ENCODE measurements around the gene RNASET2. TPM values are rescaled to one million over a fixed set of nuclear protein-coding genes. Genes with fewer than 3 reads are reported as not detected.

RNASET2 gene
- total and polyA plus RNA-seq, 7 experiments from 2014 or later, result 147 to 683 (median 266) TPM

DNA sequence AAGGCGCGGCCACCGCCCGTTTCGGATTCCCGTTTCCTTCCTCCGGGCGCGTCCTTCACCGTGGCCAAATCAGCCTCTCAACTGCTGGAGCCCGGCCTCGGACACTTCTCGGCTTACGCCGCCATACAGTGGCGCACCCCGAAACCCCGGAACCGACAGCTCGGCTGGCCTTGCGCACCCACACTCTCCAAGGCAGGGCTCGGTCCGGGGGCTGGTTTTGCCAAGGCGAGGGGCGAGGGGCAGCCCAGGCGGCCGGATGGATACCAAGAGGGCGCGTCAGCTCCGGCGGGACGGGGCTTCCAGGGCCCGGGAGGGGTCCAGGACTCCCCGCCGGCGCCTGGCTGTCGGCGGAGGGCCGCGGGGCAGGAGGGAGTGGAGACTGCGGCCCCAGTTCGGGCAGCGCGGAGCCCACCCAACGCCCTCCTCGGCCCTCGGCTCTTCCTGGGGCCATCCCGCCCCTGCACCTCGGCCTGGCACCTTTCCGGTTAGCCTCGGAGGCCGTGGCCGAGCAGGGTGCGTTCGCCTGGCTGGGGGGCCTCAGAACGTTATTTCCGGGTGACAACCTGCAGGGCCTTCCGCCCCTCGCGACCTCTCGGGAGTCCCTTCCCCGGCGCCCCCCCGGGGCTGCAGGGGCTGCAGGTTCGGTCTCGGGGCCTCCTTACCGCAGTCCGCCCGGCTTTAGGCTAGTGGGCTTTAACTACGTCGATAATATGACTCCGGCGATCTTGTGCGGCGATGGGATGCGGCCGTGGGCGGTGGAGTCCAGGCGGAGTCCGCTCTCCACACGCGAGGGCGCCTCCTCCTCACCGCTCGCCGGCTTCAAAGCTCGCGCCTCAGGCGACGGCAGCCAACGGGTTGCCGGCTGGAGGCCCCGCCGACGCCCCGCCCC lies 42.1 kb upstream of the RNASET2 start:
- H3K4me3 ChIP-seq (ENCODE audit: low read length), result peak overlapping the region; percentile 83
- peak in 4 of 9 donors; percentile 3 to 48 (median 10) for DNase-seq
- ChIA-PET POLR2A (interaction anchor here (0.8 to 3.0 kb wide), 4 partner anchors 9 to 42 kb away, joined by 3 to 24 read pairs (median 8); partner anchors contain the start of gene RNASET2), CTCF (interaction anchor here (0.6 to 1.6 kb wide), 4 partner anchors 9 to 46 kb away, joined by 3 to 5 read pairs (median 4); no protein-coding TSS in a partner anchor)
- H3K27me3 ChIP-seq (ENCODE audit: control insufficient read depth in 2 of 2, insufficient read depth in 2 of 2, low read length in 2 of 2), result no peaks in the 10 kb centered on the region
- Mint-ChIP-seq H3K4me3 (peak overlapping the region; percentile 84 to 95 (median 88)), H3K9me3 (no peaks in the 10 kb centered on the region), H3K36me3 (peaks cover 0 to 23% (median 11%) of the 10 kb centered on the region in 5 donors), H3K4me1 (peaks cover 28 to 39% (median 30%) of the 10 kb centered on the region in 7 donors), H3K27ac (peak overlapping the region in 4 of 9 donors; percentile 38 to 86 (median 68)), H3K27me3 (no peaks in the 10 kb centered on the region)
- H3K9me3 ChIP-seq (ENCODE audit: control insufficient read depth in 2 of 3, low read length in 3 of 3), result no peaks in the 10 kb centered on the region
- peaks cover 0 to 6% (median 0%) of the 10 kb centered on the region in 3 experiments for H3K36me3 ChIP-seq (ENCODE audit: control insufficient read depth in 2 of 3, insufficient read depth in 3 of 3, low read length in 3 of 3)
- intact Hi-C loops (cut with micrococcal nuclease), result loop anchor here (1.0 to 10.0 kb wide), 10 partner anchors 42 to 616 kb away; partner anchors contain the start of genes RNASET2 (in 2 of the 2), RPS6KA2 (in 2 of the 2), CCR6 (in 1 of the 2) and MPC1 (in 1 of the 2)
- peak overlapping the region; percentile 78 for H3K27ac ChIP-seq (ENCODE audit: low read depth, low read length)
- ATAC-seq, result peak; percentile 0
- peaks cover 16% of the 10 kb centered on the region in 2 donors for H3K4me1 ChIP-seq (ENCODE audit: control insufficient read depth in 2 of 2, insufficient read depth in 2 of 2, low read length in 2 of 2)

GRCh38 chr6:166997768-166998255 lies 41.5 kb upstream of the RNASET2 start:
- POLR2A ChIA-PET, result interaction anchor here (2.5 to 3.0 kb wide), 2 partner anchors 9 to 41 kb away, joined by 8 to 24 read pairs; partner anchors contain the start of gene RNASET2
- DNase-seq (peak in 8 of 9 donors; percentile 11 to 59 (median 34)), ATAC-seq (peak; percentile 11)
- peak overlapping the region; percentile 81 to 95 (median 86) for H3K4me3 Mint-ChIP-seq
- H3K27ac ChIP-seq (ENCODE audit: low read depth, low read length), result no peak overlapping the region
- CTCF ChIA-PET, result interaction anchor here (0.6 to 0.7 kb wide), 2 partner anchors 19 to 47 kb away, joined by 3 read pairs; no protein-coding TSS in a partner anchor
- H3K27me3 ChIP-seq (ENCODE audit: control insufficient read depth in 2 of 2, insufficient read depth in 2 of 2, low read length in 2 of 2), result no peaks in the 10 kb centered on the region
- peaks cover 28 to 41% (median 30%) of the 10 kb centered on the region in 7 donors for H3K4me1 Mint-ChIP-seq
- peak overlapping the region in 8 of 9 donors; percentile 5 to 88 (median 54) for H3K27ac Mint-ChIP-seq
- peaks cover 0 to 23% (median 11%) of the 10 kb centered on the region in 5 donors for H3K36me3 Mint-ChIP-seq
- no peaks in the 10 kb centered on the region for H3K9me3 Mint-ChIP-seq
- H3K36me3 ChIP-seq (ENCODE audit: control insufficient read depth in 2 of 3, insufficient read depth in 3 of 3, low read length in 3 of 3), result peaks cover 0 to 6% (median 0%) of the 10 kb centered on the region in 3 experiments
- intact Hi-C loops (cut with micrococcal nuclease), result loop anchor here (1.0 to 10.0 kb wide), 7 partner anchors 9 to 616 kb away; partner anchors contain the start of genes CCR6 (in 1 of the 2) and MPC1 (in 1 of the 2)
- peaks cover 16% of the 10 kb centered on the region in 2 donors for H3K4me1 ChIP-seq (ENCODE audit: control insufficient read depth in 2 of 2, insufficient read depth in 2 of 2, low read length in 2 of 2)
- H3K27me3 Mint-ChIP-seq, result no peaks in the 10 kb centered on the region
- no peaks in the 10 kb centered on the region for H3K9me3 ChIP-seq (ENCODE audit: control insufficient read depth in 2 of 3, low read length in 3 of 3)
- peak overlapping the region; percentile 7 for H3K4me3 ChIP-seq (ENCODE audit: low read length)

DNA sequence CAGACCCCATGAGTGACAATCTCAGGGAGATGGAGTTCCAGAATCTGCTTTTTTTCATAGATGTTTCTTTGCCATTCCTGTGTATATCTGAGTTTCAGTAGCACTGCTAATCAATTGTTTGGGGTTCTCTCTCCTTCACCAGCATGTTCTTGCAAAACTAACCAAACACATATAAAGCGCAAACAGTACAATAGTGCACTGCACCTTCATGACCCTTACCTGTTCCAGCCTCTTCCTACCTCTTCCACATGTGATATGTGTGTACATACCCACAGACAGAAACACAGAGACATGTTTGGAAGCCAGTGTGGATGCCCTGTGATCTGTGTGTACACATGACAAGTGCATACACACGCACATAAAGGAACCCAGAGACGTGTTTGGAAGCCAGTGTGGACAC lies 41.0 kb upstream of the RNASET2 start:
- H3K9me3 Mint-ChIP-seq, result no peaks in the 10 kb centered on the region
- peaks cover 28 to 41% (median 30%) of the 10 kb centered on the region in 7 donors for H3K4me1 Mint-ChIP-seq
- Histone ChIP-seq H3K27ac (ENCODE audit: low read depth, low read length) (no peak overlapping the region), H3K4me1 (ENCODE audit: control insufficient read depth in 2 of 2, insufficient read depth in 2 of 2, low read length in 2 of 2) (peaks cover 16% of the 10 kb centered on the region in 2 donors), H3K9me3 (ENCODE audit: control insufficient read depth in 2 of 3, low read length in 3 of 3) (no peaks in the 10 kb centered on the region), H3K4me3 (ENCODE audit: low read length) (peak overlapping the region; percentile 7), H3K27me3 (ENCODE audit: control insufficient read depth in 2 of 2, insufficient read depth in 2 of 2, low read length in 2 of 2) (no peaks in the 10 kb centered on the region), H3K36me3 (ENCODE audit: control insufficient read depth in 2 of 3, insufficient read depth in 3 of 3, low read length in 3 of 3) (peaks cover 0 to 6% (median 0%) of the 10 kb centered on the region in 3 experiments)
- intact Hi-C loops (cut with micrococcal nuclease), result loop anchor here (1.0 to 10.0 kb wide), 6 partner anchors 8 to 615 kb away; partner anchors contain the start of genes CCR6 (in 1 of the 2) and MPC1 (in 1 of the 2)
- ATAC-seq (no peak), DNase-seq (no peak)
- no peaks in the 10 kb centered on the region for H3K27me3 Mint-ChIP-seq
- ChIA-PET POLR2A (interaction anchor here (3.0 kb wide), 1 partner anchor 41 kb away, joined by 24 read pairs; the partner anchor contains the start of gene RNASET2), CTCF (no interaction called here)
- H3K36me3 Mint-ChIP-seq, result peaks cover 0 to 23% (median 11%) of the 10 kb centered on the region in 5 donors
- peak overlapping the region; percentile 81 to 95 (median 86) for H3K4me3 Mint-ChIP-seq
- peak overlapping the region; percentile 5 to 88 (median 61) for H3K27ac Mint-ChIP-seq

- DNase-seq, result no peak
- Mint-ChIP-seq H3K27ac (no peak overlapping the region), H3K27me3 (no peaks in the 10 kb centered on the region), H3K4me1 (peaks cover 23 to 35% (median 24%) of the 10 kb centered on the region in 7 donors), H3K4me3 (peak overlapping the region in 2 of 10 donors; percentile 5 to 15), H3K9me3 (no peaks in the 10 kb centered on the region), H3K36me3 (peaks cover 0 to 24% (median 11%) of the 10 kb centered on the region in 5 donors)
- CTCF ChIA-PET, result no interaction called here
- Histone ChIP-seq H3K4me3 (ENCODE audit: low read length) (no peak overlapping the region), H3K4me1 (ENCODE audit: control insufficient read depth in 2 of 2, insufficient read depth in 2 of 2, low read length in 2 of 2) (peaks cover 13 to 16% of the 10 kb centered on the region in 2 donors), H3K27me3 (ENCODE audit: control insufficient read depth in 2 of 2, insufficient read depth in 2 of 2, low read length in 2 of 2) (no peaks in the 10 kb centered on the region), H3K27ac (ENCODE audit: low read depth, low read length) (no peak overlapping the region), H3K9me3 (ENCODE audit: control insufficient read depth in 2 of 3, low read length in 3 of 3) (no peaks in the 10 kb centered on the region), H3K36me3 (ENCODE audit: control insufficient read depth in 2 of 3, insufficient read depth in 3 of 3, low read length in 3 of 3) (peaks cover 0 to 6% (median 0%) of the 10 kb centered on the region in 3 experiments)
- ATAC-seq, result no peak
- intact Hi-C loops (cut with micrococcal nuclease), result loop anchor here (5.0 to 10.0 kb wide), 5 partner anchors 126 to 614 kb away; partner anchors contain the start of genes CCR6 (in 1 of the 2) and MPC1 (in 1 of the 2)
- POLR2A ChIA-PET, result interaction anchor here (0.6 to 1.1 kb wide), 4 partner anchors 37 to 128 kb away, joined by 3 to 4 read pairs (median 4); partner anchors contain the start of gene RNASET2
Observed at GRCh38 chr6:166996406-166996805, 40.1 kb upstream of the RNASET2 start.

- Mint-ChIP-seq H3K36me3 (peaks cover 0 to 22% (median 8%) of the 10 kb centered on the region in 5 donors), H3K4me1 (peaks cover 11 to 37% (median 28%) of the 10 kb centered on the region in 7 donors), H3K27ac (peak overlapping the region in 4 of 9 donors; percentile 11 to 93 (median 38)), H3K27me3 (no peaks in the 10 kb centered on the region), H3K9me3 (no peaks in the 10 kb centered on the region), H3K4me3 (peak overlapping the region in 1 of 10 donors; percentile 62)
- H3K4me1 ChIP-seq (ENCODE audit: control insufficient read depth in 2 of 2, insufficient read depth in 2 of 2, low read length in 2 of 2), result peaks cover 0 to 15% of the 10 kb centered on the region in 2 donors
- H3K9me3 ChIP-seq (ENCODE audit: control insufficient read depth in 2 of 3, low read length in 3 of 3), result no peaks in the 10 kb centered on the region
- CTCF ChIA-PET, result interaction anchor here (0.6 to 5.5 kb wide), 27 partner anchors 8 to 215 kb away, joined by 3 to 99 read pairs (median 5); partner anchors contain the start of genes CEP43 and RNASET2
- intact Hi-C loops (cut with micrococcal nuclease), result loop anchor here (1.0 to 10.0 kb wide), 14 partner anchors 8 to 575 kb away; partner anchors contain the start of gene RNASET2 (in 1 of the 2)
- no peaks in the 10 kb centered on the region for H3K36me3 ChIP-seq (ENCODE audit: control insufficient read depth in 2 of 3, insufficient read depth in 3 of 3, low read length in 3 of 3)
- H3K27ac ChIP-seq (ENCODE audit: low read depth, low read length), result no peak overlapping the region
- no peak overlapping the region for H3K4me3 ChIP-seq (ENCODE audit: low read length)
- H3K27me3 ChIP-seq (ENCODE audit: control insufficient read depth in 2 of 2, insufficient read depth in 2 of 2, low read length in 2 of 2), result no peaks in the 10 kb centered on the region
- peak; percentile 90 for ATAC-seq
- DNase-seq, result peak; percentile 22 to 81 (median 46)
- POLR2A ChIA-PET, result interaction anchor here (0.8 to 3.4 kb wide), 14 partner anchors 9 to 207 kb away, joined by 3 to 42 read pairs (median 6); partner anchors contain the start of genes CEP43 and RNASET2
Observed at GRCh38 chr6:166989427-166990032, 33.2 kb upstream of the RNASET2 start.

Data from naive thymus-derived CD4-positive, alpha-beta T cell (primary cell).